ENCODE measurements around the gene SLC9A9.

The SLC9A9 gene

GRCh38 chr3:143840636-143841035, 7.6 kb downstream of the SLC9A9 start:
- no peak for DNase-seq

- no peak for DNase-seq
These were observed 8.3 kb downstream of the SLC9A9 start for GRCh38 chr3:143839980-143840379.

- no peak for DNase-seq
These were observed 11.2 kb downstream of the SLC9A9 start for GRCh38 chr3:143837076-143837475.

GRCh38 chr3:143835312-143835711, 13.0 kb downstream of the SLC9A9 start:
- no peak for DNase-seq

- DNase-seq = no peak
These were observed 15.8 kb downstream of the SLC9A9 start for GRCh38 chr3:143832433-143832832.

GRCh38 chr3:143831994-143832393, 16.3 kb downstream of the SLC9A9 start:
- no peak for DNase-seq

- no peak for DNase-seq
These were observed 17.1 kb downstream of the SLC9A9 start for GRCh38 chr3:143831208-143831607.

- no peak for DNase-seq
These were observed 17.5 kb downstream of the SLC9A9 start for GRCh38 chr3:143830786-143831185.

GRCh38 chr3:143830063-143830462, 18.2 kb downstream of the SLC9A9 start:
- no peak for DNase-seq

GRCh38 chr3:143827425-143827824, 20.8 kb downstream of the SLC9A9 start:
- DNase-seq = no peak

- DNase-seq = no peak
These were observed 22.0 kb downstream of the SLC9A9 start for GRCh38 chr3:143826296-143826695.

GRCh38 chr3:143825513-143825912, 22.8 kb downstream of the SLC9A9 start:
- no peak for DNase-seq

GRCh38 chr3:143824735-143825385, 23.4 kb downstream of the SLC9A9 start:
- DNase-seq = no peak

GRCh38 chr3:143822798-143823197, 25.5 kb downstream of the SLC9A9 start:
- DNase-seq = no peak

GRCh38 chr3:143822374-143822773, 25.9 kb downstream of the SLC9A9 start:
- no peak for DNase-seq

- no peak for DNase-seq
These were observed 26.4 kb downstream of the SLC9A9 start for GRCh38 chr3:143821862-143822261.

- DNase-seq = no peak
These were observed 27.6 kb downstream of the SLC9A9 start for GRCh38 chr3:143820466-143821221.

- no peak for DNase-seq
These were observed 28.4 kb downstream of the SLC9A9 start for GRCh38 chr3:143819890-143820289.

- no peak for DNase-seq
These were observed 33.8 kb downstream of the SLC9A9 start for GRCh38 chr3:143814443-143814889.

- DNase-seq = no peak
These were observed 35.8 kb downstream of the SLC9A9 start for GRCh38 chr3:143812481-143812880.

GRCh38 chr3:143811602-143812001, 36.7 kb downstream of the SLC9A9 start:
- no peak for DNase-seq

- no peak for DNase-seq
These were observed 37.4 kb downstream of the SLC9A9 start for GRCh38 chr3:143810953-143811265.

GRCh38 chr3:143810166-143810952, 37.9 kb downstream of the SLC9A9 start:
- DNase-seq = no peak

GRCh38 chr3:143809121-143809621, 39.1 kb downstream of the SLC9A9 start:
- DNase-seq = no peak
